Hematopoietic multipotent progenitor cell treated with erythropoietin and hydrocortisone succinate and interleukin-3 and kit ligand, for 8 days (in vitro differentiated cells): Measurements from ENCODE around the gene CBX5.
"Not testable (repeated sequence)": the region's sequence is repeated elsewhere in the genome, so short reads cannot be mapped to it uniquely, and the experiment has no call there.

Source experiments
- DNase-seq: peaks from one replicate; pipeline ENCODE4 v3.0.0-alpha.2; 2015

Gene CBX5

DNA sequence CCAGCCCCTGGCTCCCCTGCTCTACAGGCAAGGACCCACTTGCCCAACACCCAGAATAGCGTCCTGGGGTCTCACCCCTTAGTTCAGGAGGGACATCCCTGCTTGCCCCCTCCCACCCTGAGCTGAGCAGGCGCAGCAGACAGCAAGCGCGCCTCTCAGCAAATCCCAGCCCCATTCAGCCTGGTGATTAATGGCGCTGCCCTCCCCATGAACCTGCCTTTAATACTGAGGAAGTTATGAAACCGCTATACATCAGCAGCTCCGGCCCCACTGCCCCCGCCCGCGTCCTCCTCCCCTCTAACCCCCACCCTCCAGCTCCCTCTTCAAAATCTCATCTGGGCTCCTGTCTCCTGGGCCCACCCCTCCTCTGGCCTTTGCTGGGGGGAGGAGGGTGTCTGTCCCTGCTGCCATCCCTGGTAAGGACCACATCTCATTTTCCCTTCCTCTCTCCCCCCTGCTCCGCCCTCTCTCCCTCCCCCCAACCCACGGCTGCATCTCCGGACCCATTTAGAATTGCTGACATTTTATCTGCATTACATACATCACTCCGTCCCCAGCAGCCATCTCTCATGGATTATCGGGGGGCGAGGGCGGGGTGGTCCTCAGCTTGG lies 84.1 kb downstream of the CBX5 start:
- DNase-seq = no peak

DNA sequence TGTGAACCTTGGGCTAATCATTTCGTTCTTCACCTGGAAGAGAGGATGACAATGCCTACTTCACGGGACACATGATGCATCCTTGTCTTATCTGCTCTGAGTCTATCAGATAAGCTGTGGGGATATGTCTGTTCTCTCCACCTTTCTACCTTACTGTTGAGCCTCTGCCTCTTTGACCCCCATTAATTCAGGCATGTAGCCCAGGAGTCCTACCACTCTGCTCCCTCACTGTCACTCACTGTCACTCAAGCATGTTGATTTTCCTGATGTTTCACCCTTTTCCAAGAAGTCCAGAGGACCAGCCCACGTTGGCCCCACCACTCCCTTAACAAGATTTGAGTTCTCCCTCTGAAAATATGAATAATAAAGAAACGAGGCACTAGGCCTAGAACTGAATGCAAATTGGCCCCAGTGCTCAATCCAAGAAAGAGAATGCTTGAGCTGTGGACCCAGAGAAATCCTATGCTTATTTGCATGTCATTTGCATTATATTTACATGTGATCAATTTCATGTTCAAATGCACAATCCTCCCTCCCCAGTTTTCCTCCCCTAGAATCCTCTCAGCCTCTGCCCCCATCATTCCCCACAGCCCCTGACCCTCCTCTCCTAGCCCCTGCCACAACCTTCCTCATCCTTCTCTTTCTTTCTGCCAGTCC lies 84.7 kb downstream of the CBX5 start:
- DNase-seq = no peak

DNA sequence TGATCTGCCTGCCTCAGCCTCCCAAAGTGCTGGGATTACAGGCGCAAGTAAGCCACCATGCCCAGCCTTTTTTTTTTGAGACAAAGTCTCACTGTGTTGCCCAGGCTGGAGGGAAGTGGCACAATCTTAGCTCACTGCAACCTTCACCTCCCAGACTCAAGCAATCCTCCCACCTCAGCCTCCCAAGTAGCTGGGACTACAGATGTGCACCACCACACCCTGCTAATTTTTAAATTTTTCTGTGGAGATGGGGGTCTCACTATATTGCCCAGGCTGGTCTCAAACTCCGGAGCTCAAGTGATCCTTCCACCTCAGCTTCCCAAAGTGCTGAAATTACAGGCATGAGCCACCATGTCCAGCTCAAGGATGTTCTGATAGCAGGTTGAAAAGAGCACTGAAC lies 85.3 kb downstream of the CBX5 start:
- not testable (repeated sequence) for DNase-seq

DNA sequence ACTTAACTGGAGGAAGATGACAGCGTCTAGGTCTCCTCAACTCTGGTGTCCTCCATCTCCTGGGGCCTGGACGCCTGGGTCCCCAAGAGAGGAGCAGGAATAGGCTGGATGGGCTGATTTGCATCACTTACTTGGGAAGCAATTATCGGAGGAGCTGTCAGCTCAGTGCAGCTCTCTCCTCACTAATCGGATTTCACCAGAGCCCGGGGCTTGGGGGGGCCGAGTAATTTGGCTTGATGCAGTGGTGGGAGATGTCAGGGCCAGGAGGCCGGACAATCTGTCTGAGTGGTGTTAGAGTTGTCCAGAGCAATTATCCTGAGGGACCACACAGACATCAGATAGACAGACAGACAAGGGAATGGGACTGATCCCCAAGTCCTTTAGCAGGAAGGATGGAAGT lies 86.5 kb downstream of the CBX5 start:
- no peak for DNase-seq

DNA sequence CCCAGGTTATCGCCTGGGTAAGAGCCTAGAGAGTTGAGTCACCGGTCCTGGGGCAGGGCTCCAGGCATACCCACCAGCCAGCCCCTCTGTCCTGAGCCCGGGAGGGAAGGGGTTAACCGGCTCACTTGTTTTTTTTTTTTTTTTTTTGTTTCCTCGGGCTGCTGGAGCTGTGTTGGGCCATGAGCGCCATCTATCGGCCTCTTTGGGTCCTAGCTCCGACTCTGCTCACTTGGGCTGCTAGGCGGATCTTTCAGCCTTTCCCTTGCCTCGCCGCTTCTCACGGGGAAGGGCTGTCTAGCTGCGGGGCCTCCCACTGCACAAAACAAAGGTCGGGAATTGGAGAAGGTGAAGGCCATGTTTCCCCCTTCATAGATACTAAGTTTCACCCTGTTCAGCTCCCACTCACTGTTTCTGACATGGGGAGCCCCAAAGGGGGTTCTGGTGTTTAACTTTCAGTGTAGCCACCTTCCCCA lies 88.3 kb downstream of the CBX5 start:
- DNase-seq = peak; percentile 85

DNA sequence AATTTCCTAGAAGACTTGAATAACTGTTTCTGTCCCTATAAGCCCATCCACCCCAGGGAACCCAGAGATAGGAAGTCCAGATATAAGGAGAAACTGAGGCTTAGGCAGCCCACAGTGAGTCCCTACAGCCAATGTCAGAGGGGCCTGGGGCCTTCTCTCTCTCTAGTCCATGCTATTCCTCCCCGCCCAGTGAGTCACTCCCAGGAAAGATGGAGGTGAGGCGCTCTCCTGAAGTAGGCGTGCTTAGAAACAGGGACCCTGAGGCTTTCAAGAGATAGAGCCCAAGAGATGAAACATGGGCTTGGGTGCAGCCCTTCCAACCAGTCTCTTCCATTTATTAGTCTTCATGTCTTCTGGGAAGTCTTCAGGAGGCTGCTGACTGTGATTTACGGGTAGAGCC lies 88.8 kb downstream of the CBX5 start:
- no peak for DNase-seq

DNA sequence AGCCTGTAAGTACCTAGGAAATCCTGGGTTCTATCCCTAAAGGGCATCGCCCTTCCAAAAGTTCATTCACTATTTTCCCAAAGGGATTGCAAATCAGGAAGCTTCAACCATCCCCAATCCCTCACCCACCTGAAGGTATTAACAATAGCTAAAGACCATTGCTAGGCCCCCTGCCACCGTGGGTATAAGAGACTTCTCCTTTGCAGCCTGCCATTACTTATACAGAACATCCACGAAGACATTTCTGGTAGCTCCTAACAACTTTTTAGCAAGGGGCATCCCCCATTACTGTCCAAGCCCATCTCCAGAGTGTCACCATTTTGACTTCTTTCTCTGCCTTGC lies 90.8 kb downstream of the CBX5 start:
- no peak for DNase-seq

DNA sequence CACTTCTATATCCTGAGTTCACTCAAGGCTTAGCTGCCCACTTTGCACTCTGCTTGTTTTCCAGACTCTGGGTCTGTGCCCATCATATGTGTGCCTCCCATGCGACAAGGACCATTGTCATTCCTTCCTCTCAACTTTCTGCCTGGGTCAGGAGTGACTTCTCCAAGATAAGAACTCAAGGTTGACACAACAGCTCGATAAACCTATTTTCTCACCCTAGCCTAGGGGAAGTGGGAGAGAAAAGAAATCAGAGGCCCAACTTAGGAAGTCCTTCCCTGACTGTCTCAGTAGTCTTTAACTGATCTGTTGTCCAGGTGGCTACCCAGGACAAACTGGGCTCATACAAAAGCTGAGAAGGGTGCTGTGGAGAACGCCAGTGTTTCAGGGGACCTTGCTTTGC lies 92.8 kb downstream of the CBX5 start:
- no peak for DNase-seq

DNA sequence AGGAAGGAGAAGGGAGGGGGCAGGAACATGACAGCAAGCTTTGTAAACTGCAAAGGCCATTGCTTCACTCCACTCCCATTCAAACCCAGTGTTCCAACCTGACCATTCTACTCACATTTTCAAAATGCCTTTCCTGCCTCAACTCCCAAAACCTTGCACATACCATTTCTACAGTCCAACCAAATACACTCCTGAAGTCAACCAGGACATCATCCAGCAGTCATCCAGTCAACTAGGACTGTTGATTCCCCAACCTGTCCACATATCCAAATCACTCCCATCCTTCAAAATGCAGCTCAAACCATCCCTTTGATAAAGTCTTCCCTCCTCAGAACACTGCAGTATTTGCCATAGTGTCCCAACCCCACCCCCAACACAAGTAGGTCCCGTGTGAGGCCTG lies 94.0 kb downstream of the CBX5 start:
- no peak for DNase-seq

DNA sequence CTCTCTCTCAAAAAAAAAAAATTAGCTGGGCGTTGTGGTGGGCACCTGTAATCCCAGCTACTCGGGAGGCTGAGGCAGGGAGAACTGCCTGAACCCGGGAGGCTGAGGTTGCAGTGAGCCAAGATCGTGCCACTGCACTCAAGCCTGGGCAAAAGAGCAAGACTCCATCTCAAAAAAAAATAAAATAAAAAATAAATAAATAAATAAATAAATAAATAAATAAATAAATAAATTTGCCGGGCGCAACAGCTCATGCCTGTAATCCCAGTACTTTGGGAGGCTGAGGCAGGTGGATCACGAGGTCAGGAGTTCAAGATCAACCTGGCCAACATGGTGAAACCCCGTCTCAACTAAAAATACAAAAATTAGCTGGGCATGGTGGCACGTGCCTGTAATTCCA lies 94.6 kb downstream of the CBX5 start:
- not testable (repeated sequence) for DNase-seq

DNA sequence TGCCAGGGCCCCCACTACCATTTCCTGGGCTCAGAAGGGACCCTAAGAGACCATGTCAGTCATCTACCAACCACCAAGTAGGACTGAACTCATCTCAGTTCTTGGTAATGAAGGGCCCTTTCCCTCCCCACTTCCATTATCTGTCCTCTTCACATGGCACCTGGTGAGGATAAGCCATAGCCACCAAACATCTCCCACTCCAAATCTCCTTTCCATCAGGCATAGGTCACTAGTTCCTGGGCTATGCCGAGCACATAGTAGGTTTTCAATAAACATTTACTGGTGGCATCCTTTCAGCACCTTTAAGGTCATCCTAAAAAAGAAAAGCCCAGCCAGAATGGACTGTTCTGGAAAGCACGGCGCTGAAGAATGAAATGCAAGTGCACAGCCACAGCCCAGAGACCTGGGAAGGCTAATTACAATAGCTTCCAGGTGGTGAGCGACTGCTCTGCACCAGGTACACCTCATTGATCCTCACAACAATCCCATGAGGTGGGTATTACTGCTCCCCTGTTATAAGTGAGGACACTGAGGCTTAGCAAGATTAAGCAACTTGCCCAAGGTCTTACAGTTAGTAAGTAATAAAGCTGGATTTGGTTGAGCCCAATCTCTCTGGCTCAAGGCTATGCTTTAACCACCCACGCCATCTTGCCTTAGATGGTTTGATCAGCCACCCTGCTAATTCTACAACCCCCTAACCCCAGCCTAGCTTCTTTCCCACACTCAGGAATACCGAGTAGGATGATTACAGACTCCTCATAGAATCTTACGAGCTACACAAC lies 95.7 kb downstream of the CBX5 start:
- no peak for DNase-seq

DNA sequence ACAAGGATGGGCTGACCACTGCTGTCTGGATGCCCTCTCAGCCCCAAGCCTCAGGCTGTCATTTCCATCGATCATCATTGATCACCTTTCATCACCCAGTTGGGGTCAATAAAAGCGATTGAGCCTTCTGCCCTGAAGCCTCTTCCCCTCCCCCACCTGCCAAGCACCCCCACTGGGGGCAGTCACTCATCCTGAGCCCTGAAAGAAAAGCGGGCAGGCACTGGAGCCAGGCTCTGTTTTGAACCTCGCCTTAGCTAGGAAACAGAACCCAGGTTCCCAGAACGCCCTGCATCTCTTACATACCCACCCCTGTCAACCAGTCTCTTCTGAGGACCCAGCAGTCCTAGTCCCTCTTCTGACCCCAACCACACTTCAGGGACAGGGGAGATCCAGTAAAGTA lies 96.9 kb downstream of the CBX5 start:
- no peak for DNase-seq

DNA sequence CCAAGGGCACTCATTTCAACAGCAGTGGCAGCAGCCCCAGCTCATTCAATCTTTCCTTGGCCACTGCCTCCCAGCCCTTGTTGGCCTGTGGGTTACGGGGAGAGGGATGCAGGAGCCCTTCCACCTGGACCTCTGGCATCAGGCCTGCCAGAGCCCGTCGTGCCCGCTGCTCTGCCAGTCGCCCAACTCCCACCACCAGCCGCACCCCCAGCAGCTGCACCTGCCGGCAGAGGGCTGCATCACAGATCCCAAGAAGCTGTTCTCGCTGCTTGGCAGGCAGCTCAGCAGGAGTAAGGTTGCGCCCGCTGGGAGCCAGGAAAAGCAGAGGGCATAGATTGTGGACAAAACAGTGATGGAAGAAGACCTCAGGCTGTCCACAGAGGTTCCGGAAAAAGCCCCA lies 97.8 kb downstream of the CBX5 start:
- no peak for DNase-seq
